SW 1271 (cell line): ENCODE results near the gene PRSS38.
"Not testable (repeated sequence)": the region's sequence is repeated elsewhere in the genome, so short reads cannot be mapped to it uniquely, and the experiment has no call there.

ENCODE experiments used
- DNase-seq, 2 experiments: peaks; one replicate each; lab custom pipeline; 2025; lab: John Stamatoyannopoulos, UW

The PRSS38 gene

DNA sequence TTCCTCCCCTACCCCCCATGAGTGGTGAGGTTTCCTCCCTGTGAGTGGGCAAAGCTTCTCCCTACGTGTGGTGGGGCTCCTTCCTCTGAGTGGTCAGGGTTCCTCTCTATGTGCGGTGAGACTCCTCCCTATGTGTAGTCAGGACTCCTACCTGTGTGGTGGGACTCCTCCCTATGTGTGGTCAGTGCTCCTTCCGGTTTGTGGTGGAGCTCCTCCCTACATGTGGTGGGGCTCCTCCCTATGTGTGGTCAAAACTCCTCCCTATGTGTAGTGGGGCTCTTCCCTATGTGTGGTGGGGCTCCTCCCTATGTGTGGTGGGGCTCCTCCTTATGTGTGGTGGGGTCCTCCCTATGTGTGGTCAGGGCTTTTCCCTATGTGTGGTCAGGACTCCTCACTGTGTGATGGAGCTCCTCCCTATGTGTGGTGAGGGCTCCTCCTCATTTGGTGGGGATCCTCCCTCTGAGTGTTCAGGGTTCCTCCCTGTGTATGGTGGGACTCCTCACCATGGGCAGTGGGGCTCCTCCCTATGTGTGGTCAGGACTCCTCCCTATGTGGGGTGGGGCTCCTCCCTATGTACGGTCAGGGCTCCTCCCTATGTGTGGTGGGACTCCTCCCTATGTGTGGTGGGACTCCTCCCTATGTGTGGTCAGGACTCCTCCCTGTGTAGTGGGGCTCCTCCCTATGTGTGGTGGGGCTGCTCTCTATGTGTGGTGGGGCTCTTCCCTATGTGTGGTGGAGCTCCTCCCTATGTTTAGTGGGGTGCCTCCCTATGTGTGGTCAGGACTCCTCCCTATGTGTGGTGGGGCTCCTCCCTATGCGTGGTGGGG, 29.1 kb downstream of the PRSS38 start:
- no peak for DNase-seq

DNA sequence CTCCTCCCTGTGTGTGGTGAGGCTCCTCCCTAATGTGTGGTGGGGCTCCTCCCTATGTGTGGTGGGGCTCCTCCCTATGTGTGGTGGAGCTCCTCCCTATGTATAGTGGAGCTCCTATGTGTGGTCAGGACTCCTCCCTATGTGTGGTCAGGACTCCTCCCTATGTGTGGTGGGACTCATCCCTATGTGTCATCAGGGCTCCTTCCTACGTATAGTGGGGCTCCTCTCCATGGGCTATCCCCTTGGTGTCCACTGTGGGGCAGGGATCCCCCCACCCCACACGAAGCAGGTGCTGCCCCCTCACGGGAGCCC, 29.6 kb downstream of the PRSS38 start:
- no peak for DNase-seq

DNA sequence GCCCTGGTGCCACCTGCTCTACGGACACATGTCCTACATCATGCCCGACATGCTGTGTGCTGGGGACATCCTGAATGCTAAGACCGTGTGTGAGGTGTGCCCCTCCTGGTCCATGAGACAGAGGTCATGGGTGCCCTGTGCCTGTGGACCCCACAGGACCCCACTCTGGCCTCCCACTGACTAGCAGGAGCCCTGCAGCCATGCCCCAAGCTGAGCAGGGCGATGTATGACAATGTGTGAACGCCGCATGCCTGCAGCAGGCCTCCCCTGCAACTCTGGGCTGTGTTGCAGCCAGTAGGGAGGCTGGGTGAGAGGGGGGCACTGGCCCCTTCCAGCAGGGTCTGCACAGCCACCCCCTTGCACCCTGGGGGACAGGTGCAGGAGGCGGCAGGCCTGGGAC, 30.0 kb downstream of the PRSS38 start:
- DNase-seq, result no peak

DNA sequence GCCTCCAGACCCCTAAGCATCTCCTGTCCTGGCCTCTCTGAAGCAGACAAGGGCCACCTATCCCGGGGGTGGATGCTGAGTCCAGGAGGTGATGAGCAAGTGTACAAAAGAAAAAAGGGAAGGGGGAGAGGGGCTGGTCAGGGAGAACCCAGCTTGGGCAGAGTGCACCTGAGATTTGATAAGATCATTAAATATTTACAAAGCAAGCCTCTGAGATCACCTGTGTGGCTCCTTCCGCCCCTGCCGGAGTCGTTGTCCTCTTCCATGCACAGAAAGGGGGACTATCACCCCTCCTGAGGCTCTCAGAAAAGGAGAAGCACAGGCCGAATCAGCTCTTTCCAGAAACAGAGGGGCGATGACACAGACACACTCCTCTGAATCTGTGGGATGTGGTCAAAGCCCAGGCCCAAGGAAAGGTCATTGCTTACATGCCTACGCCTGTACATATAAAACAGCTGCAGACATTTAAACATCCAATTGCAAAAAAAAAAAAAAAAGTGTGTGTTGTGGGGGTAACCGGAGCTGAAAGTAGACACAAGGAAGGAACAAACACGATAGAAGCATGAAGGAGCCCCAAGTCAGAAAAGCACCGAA, 30.9 kb downstream of the PRSS38 start:
- no peak for DNase-seq

DNA sequence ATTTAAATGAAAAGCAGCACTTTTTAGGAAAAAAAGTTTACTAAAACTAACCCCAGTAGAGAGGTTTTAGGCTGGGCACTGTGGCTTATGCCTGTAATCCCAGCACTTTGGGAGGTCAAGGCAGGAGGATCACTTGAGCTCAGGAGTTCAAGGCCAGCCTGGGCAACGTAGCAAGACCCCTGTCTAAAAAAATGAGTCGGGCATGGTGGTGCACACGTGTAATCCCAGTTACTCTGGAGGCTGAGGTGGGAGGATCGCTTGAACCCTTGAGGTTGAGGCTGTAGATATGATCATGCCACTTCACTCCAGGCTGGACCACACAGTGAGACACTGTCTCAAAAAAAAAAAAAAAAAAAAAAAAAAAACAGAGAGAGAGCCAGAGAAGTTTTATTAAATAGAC, 31.6 kb downstream of the PRSS38 start:
- not testable (repeated sequence) for DNase-seq

DNA sequence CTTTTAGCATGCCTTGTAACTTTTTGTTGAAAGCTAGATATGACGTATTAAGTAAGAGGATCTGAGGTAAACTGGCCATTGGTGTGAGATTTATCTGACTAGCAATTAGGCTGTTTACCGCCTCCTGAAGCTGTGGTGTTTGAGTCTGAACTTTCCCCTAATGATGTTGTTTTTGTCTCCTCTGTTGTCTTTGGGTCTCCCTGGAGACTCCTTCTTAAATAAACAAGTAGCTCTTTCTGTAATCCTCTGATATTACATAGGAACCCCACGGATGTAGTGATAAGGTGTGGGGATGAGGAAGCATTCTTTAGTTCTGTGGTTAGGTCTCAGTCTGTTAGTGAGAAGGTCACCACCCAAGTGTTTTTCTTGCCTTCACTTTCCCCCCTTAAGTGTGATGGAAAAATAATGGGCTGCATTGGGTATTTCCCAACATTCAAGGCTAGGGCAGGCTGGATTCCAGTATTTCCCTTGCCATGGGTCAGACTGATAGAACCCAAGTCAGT, 33.0 kb downstream of the PRSS38 start:
- DNase-seq, result no peak

DNA sequence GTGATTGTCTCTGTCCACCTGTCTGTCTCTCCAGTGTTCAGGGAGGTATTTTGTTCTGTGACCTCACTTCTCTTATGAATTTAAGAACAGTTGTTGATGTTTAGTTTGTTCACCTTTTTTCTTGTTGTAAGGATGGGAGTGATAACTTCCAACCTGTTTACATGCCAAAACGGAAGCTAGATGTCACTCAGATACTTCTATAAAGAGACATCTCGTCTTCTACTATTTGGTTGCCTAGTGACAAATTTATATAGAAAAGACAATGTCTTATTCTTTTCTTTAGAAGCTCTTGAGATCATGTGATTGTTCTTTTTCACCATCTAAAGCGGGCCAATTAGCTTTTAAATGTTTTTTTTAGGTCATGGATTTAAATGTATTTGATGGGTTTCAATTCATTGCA, 33.8 kb downstream of the PRSS38 start:
- no peak for DNase-seq

DNA sequence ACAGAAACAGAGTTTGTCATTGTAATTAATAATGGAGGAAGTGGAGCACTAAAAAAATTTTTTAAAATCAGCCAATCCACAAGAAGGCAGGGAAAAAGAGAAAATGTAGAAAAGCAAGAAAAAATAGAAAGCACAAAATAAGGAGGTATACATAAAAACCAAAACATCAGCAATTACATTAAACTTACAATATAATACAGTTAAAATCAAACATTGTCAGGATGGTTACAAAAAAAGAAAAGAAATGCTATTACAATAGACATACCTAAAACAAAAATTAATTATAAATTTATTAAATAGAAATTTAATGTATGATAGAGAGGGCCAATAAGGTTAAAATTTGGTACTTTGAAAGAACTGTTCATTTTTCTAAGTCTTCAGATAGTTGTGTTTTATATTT, 38.7 kb downstream of the PRSS38 start:
- DNase-seq, result no peak

DNA sequence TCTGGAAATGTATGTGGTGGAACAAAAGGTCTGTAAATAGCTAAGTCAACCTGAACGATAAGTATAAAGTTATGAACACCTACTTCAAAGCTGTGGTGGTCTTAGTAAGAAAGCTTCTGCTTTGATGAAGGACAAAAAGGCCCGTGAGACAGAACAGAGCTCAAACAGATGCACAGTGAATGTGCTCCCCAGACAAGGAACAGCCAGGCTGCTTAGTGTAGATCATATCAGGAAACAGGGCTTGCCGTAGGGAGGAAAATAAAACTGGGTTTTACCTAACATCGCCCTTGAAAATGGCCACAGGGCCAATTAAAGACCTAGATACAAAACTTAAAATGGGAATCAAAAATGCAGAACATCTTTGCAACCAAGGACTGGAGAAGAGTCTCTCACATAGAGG, 40.2 kb downstream of the PRSS38 start:
- no peak for DNase-seq

DNA sequence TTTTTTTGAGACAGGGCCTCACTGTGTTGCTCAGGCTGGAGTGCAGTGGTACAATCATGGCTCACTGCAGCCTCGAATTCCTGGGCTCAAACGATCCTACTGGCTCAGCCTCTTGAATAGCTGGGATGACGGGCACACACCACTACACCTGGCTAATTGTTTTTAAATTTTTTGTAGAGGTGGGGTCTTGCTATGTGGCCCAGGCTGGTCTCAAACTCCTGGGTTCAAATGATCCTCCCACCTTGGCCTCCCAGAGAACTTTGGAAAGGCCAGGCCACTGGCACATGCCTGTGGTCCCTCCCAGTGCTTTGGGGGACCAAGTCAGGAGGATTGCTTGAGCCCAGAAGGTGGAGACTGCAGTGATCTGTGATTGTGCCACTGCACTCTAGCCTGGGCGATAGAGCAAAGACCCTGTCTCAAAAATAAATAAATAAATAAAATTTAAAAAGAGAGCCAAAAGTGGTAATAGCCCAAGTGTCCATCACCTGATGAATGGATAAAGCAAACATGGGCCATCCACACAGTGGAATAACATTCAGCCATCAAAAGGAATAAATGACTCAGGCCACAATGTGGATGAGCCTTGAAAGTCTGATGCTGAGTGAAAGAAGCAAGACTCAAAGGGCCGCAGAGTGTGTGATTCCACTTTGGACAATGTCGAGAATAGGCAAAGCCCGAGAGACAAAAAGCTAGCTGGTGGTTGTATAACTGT, 40.8 kb downstream of the PRSS38 start:
- DNase-seq, result no peak

DNA sequence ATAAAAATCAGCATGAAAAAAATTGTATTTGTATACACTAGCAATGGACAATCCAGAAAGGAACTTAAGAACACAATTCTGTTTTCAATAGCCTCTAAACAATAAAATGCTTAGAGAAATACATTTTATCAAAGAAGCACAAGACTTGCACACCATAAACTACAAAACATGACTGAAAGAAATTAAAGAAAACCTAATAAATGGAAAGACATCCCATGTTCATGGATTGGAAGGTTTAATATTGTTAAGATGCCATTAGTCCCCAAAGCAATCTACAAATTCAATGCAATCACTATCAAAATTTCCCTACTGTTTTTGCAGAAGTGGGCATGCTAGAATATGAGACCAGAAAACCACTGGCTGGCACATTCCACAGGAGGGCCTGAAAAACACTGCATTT, 49.4 kb downstream of the PRSS38 start:
- DNase-seq, result no peak

DNA sequence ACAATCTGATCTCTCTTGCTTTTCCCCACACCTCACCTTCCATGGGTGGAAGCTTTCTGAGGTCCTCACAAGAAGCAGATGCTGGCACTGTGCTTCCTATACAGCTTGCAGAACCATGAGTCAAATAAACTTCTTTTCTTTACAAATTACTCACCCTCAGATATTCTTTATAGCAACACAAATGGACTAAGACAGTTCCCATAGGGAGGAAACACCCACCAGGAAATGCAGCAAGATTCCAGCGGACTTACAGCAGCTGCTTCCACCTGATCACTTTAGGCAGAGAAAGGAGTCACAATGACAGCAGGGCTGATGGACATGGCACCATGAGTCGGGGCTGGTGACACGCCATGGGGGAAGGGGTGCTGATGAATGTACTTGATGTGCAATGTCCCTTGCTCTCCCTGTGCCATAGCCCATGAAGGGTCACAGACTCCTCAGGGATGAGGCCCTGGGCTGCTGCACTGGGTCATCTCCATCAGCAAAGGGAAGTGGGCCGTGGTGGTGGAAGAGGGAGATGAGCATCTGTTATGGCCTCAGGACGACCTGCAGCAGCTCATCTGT, 53.9 kb downstream of the PRSS38 start:
- no peak for DNase-seq

DNA sequence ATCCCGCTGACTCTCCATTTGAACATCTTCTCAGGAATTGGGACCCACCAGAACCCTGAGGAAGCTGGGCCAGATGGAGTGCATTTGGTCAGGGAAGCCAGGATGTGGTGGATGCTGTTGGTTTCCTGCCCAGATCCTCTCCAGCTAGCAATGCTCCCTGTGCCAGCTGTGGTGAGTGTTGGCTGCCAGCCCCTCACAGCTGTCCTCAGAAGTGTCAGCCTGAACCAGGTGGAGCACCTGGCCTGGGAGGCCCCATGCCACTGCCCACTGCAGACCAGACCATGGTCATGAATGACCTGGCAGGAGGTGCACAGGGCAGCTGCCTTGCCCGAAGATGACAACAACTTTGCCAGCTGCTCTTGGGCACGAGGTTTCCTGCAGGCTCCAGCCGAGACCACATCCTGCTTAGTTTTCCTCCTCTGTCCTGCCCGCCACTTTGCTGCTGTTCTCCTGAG, 54.4 kb downstream of the PRSS38 start:
- no peak for DNase-seq

DNA sequence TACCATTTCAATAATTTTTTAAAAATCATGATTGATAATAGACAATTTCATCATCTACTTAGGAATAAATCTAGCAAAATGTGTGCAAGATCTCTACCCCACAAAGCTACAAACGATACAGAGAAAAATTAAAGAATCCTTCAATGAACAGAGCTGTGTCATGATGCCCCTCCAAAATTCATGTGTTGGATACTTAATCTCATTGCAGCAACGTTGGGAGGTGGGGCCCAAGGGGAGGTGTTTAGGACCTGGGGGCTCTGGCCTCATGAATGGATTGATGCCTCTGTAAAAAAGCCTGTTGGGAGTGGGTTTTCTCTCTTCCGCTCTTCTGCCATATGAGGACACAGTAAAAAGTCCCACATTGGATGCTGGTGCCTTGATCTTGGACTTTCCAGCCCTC, 54.9 kb downstream of the PRSS38 start:
- no peak for DNase-seq

DNA sequence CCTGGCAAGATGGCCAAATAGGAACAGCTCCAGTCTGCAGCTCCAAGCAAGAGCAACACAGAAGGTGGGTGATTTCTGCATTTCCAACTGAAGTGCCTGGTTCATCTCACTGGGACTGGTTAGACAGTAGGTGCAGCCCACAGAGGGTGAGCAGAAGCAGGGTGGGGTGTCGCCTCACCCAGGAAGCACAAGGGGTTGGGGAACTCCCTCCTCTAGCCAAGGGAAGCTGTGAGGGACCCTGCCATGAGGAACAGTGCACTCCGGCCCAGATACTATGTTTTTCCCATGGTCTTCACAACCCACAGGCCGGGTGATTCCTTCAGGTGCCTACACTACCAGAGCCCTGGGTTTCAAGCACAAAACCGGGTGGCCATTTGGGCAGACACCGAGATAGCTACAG, 56.4 kb downstream of the PRSS38 start:
- DNase-seq, result not testable (repeated sequence)

DNA sequence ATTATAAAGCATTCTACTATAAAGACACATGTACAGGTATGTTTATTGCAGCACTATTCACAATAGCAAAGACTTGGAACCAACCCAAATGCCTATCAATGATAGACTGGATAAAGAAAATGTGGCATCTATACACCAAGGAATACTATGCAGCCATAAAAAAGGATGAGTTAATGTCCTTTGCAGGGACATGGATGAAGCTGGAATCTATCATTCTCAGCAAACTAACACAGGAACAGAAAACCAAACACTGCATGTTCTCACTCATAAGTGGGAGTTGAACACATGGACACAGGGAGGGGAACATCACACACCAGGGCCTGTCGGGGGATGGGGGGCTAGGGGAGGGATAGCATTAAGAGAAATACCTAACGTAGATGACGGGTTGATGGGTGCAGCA, 62.3 kb downstream of the PRSS38 start:
- not testable (repeated sequence) for DNase-seq

DNA sequence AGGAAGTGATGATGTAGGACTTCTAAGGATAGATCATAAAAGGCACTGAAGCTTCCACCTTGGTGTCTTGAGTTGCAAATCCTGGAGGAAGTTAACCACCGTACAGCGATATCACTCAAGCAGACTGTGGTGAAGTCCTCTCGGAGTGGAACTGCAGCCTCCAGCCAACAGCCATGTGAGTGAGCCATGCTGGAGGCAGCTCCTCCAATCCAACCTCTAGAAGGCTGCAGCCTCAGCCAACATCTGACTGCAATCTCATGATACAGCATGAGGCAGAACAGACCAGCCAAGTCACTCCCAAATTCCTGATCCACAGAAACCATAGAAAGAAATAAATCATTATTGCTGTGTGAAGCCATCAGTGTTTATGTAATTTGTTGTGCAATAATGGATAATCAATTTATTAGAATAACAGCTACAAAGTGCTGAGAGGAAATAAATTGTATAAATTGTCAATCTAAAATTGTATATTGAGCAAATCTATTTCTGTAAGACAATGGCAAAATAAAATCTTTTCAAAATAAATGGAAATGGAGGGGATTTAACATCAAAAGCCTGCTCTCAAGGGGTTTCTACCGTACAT, 65.0 kb downstream of the PRSS38 start:
- DNase-seq, result no peak

DNA sequence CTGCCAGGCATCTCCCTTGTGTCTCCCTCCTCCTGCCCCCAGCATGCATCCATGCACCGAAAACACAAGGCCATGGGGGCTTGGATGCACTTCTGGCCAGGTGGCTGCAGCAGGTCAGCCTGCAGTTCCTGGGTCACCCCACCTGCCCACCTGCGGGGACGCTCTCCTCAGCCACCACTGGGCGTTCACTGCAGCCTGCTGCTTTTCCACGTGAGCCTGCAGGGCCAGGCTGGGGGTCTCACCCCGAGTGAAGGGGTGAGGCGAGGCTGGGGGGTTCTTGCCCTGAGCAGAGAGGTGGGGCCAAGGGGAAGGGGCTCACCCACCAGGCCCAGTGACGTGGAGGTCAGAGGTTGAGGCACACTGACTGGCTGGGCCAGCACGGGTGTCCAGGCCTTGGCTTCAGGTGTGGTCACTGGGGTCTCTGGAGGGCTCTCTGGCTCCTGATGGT, 67.6 kb downstream of the PRSS38 start:
- no peak for DNase-seq

DNA sequence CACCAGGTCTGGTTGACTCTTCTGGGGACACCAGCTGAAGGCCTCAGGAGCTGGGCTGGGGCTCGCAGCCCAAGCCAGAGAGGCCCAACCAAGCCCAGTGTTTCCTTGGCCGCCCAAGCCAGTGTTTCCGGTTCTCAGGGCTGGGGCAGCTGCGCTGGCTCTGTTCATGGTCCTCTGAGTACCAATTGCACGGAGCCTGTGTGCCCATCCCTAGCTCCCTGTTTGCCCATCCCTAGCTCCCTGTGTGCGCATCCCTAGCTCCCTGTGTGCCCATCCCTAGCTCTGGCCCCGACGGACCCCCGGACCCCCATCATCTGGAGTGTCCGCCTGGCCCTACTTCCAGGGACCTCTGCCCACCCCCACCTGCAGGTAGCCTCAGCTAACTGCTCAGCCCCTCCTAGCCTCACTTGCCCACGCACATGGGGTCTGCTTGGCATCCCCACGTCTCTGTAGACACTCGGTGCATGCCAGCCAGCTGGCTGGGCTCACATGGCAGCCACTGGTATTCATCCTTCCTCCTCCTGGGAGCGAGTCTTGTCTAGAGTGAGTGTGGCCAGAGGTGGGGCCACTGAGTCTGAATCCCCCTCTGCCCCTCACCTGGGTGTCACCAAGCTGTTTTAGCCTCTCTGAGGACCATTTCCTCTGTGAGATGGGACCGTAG, 68.3 kb downstream of the PRSS38 start:
- DNase-seq, result no peak

DNA sequence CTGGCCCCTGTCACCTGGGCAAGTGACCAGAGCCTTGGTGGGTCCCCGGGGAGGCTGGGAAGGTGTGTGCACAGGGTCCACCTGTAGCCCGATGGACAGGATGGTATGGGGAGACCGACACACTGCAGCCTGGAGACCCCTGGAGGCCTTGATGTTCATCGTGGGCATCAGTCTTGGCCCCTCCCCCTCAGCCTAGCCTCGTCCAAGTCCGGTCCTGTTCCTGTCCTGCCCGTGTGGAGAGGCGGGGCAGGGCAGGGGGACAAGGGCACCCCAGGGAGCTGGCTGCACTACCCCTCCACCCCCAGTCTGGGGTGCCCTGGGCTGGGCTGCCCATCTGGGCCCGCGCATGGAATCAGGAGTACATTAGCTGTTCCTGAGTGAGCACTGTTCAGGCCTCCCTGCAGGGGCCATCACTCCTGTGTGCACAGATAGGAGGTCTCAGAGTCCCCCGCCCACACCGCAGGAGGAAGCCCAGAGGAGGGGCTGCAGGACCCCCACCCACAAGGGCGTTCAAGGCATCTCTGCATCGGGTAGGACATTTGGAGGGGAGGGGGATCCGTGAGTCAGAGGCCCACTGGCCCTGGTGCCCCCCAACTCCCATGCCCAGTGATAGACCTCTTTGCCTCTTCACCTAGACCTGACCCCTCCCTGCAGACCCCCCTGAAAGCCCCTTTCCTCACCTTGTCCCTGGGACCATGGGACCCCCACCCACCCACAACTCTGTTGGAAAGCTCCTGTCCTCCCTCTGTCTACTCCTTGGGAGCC, 69.1 kb downstream of the PRSS38 start:
- DNase-seq, result no peak

DNA sequence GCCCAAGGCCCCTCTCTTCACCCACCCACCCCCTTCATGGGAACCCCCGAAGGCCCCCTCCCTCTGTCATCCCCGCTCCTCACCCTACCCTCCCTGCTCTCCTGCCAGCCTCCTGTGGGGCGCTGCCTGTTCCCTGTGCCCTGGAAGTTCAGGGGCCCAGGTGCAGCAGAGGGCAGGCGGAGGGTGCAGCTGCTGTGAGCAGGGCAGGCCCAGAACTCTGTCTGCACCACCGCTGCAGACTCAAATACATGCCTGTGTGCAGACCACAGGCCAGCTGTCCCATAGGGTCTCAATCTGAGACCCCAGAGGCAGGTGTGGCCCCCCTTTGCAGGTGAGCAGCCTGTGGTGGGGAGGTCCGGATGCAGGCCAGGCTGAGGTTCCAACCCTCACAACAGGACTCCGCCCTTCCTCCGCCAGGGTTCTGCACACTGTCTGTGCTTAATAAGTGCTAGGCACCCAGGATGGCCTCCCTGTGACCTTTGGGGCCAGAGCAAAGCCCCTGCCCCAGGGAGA, 69.7 kb downstream of the PRSS38 start:
- DNase-seq, result no peak
